T47D (cell line): ENCODE measurements around the gene MYO3B.

ENCODE experiments used
- DNase-seq, 2 experiments: peaks; one replicate each; pipeline versions ENCODE4 v3.0.0 to v3.0.0-alpha.2; 2011 to 2012; ENCODE audit warnings: low read depth in 1 of 2, low spot score in 1 of 2
- JUND ChIP-seq: IDR thresholded peaks from 2 replicates; pipeline ENCODE4 v1.6.1; 2012; ENCODE audit warnings: low read depth
- in situ Hi-C: cut with HindIII; loops from 2 replicates; pipeline ENCODE4 v1.10.0; 2016; ENCODE audit warnings: low sequenced_read_pairs, low pct_unique_long_range_greater_than_20kb

The MYO3B gene

DNA sequence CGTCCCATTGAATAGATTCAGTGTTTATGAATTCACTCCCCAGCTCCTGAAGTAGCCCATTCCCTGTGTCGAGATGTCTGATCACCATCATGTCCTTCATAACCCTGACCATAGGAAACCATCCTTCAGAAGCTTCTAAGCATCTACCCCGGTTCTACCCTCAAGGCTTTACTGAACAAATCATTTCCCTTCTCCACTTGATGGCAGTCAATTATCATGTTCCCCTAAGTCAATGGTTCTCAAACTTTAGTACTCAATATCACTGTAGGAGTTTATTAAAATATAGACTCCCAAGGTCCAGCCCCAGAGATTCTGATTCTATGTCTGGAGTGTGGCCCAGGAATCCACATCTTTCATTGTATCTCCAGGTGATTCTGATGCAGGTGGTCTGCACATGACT is 308.8 kb downstream of the MYO3B start:
- in situ Hi-C loops = no loop called here
- DNase-seq = peak in 1 of 2 experiments; percentile 21
- TF ChIP-seq JUND = no peak

DNA sequence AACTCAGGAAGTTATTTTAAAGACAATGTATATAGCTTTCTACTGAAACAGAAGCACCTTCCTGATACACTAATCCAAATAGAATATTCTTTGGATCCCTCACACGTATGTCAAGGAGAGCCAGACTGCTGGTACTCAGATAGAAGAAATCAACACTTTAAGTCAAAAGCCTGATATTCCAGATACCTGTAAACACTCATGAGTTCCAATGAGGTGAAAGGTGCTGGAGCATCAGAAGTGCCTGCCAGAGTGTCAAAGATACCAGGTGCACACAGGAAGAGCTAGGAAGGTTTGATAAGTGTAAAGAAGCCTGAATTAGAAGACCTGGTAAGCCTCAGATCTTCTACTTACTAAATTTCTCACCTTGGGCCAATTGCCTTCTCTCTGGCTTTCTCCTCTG is 310.9 kb downstream of the MYO3B start:
- DNase-seq = no peak
- in situ Hi-C loops = no loop called here
- no peak for TF ChIP-seq JUND

DNA sequence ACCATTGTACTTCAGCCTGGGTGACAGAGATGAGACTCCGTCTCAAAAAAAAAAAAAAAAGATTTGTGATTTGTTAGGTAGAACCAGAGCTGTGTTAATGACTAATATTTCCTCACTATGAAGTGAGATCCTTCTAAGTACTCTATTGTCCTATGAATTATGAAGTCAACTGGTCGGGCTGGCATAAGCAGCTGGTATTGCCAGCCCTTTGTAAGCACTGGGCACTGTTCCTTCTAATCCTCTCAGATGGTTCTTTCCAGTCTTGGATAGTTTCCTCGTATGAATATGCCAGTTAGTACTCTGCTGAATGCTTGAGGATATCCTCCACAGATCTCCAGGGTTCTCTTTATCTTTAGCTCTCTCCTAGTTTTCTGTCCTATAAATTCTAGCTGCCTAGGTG is 314.1 kb downstream of the MYO3B start:
- in situ Hi-C loops = no loop called here
- no peak for TF ChIP-seq JUND
- DNase-seq = peak in 1 of 2 experiments; percentile 12

DNA sequence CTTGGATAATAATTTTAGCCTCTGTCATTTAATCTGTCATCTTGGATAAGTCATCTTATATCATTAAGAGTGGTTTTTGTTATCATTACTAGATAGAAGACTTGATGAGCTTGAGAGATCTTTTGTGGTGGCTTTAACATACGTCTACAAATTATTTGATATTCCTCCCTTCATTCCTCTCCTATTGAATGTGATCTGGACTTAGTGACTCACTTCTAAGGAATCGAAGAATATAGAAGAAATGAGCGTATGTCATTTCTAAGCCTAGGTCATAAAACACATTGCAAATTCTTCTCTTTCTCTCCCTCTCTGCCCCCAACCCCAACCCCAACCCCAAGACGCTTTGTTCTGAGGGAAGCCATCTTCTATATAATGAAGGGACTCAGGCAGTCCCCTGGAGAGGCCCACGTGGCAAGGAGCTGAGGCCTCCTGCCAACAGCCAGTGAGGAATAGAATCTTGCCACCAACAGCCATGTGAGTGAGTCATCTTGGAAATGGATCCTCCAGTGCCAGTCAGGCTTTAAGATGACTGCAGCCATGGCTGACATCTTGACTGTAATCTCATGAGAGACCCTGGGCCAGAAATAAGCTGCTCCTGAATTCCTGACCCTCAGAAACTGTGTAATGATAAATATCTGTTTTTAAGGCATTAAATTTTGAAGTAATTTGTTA is 315.6 kb downstream of the MYO3B start:
- in situ Hi-C loops = no loop called here
- DNase-seq = no peak

DNA sequence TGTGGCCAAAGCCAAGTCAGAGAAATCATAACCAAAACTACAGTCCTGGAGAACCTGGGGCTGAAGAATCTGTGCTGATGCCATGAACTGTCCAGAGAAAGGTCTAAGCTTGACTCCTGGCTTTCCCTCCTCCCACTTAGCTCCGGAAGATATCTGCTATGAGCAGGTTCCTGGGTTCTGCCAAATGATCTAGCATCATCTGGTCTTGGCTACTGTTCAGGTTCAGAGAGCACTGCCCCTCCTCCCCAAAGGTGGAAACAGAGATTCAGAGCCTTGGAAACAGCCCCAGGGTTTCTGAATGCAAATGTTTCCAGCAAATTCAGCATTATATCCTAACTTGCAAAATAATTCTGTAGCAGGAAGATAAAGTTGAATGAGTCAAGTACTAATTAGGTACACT is 317.9 kb downstream of the MYO3B start:
- TF ChIP-seq JUND = no peak
- in situ Hi-C loops = no loop called here
- DNase-seq = no peak

More for the DNA sequence above, 315.6 kb downstream of the MYO3B start:
- TF ChIP-seq JUND = no peak

DNA sequence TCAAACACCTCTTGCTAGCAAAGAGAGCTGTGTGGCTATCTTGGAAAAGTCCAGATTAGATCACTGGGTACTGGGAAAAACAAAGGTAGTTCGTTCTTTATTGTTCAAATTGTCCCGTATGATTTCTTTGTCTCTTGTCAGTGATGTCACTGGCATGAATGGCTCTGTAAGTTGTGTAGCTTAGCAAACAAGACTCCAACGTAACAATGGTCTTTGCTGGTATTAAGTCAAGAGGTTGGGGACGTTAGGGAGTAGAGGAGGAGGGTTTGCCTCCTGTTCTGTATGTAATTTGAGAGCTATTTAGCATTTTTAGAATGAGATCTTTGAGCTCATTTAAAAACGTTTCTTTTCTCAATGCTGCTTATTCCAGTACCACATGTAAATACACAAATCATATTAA is 320.7 kb downstream of the MYO3B start:
- in situ Hi-C loops = no loop called here
- no peak for DNase-seq
- no peak for TF ChIP-seq JUND

DNA sequence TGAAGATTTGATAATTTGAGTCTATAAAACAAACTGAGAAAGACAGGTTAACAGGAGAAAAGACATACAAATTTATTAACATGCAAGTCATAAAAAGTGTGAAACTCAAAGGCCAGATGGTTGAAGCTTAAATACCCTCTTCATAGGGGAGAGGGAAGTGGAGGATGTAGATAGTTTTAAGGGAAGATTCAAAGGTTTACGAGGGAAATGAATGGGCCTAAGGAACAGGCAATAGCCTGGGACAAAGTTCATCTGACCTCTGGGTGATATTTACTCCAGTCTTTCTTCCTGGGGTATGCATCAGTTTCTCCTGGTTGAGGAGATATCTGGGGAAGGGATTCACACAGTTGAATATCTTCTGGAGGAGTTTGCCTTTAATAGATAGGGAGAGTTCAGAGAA is 322.2 kb downstream of the MYO3B start:
- TF ChIP-seq JUND = no peak
- in situ Hi-C loops = no loop called here
- DNase-seq = no peak

DNA sequence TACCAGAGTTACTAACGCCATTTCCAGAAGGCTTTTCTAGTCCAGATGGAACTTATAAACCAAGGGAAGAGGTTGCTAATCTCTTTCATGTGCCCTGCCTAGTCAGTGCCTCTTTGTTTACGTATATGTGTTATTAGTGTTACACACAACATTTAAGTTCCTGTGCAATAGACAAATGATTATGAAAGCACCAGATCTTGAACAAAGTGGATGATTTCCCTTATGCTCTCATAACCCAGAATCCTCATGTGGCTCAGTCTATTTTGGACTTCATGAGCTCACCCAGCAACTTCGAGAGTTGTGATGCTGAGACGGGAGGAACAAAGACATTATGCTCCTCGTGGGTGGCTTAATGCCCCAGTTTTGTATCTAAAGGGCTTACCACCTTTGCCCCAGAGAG is 322.8 kb downstream of the MYO3B start:
- no peak for DNase-seq
- TF ChIP-seq JUND = no peak
- in situ Hi-C loops = no loop called here

DNA sequence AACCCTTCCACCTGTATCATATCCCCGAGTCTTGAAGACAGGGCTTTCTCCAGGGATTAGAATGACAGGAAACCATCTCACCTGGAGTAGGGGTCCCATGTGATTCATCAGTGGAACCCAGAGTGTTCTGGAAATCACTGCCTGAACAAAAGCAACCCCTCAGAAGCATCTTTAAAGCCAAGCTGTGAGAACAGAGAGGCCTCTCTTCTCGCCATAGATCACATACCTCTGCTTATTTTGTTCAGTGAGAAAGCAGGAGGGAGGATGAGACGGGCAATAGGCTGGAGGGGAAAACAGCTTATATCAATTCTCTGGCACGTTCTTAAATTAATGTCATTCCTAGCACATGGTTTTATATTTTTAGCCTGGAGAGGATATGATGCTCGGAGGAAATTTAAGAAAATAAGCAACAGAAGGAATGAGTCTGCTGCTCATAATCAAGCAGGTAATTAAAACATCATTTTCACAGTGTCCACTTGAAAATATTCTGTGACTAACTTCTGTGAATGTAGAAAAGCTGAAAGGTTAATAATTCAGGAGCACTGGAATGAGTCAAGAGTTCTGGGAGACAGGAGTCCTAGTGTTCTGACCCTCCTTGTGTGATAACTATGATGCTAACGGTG is 323.6 kb downstream of the MYO3B start:
- in situ Hi-C loops = no loop called here
- no peak for TF ChIP-seq JUND
- DNase-seq = no peak

DNA sequence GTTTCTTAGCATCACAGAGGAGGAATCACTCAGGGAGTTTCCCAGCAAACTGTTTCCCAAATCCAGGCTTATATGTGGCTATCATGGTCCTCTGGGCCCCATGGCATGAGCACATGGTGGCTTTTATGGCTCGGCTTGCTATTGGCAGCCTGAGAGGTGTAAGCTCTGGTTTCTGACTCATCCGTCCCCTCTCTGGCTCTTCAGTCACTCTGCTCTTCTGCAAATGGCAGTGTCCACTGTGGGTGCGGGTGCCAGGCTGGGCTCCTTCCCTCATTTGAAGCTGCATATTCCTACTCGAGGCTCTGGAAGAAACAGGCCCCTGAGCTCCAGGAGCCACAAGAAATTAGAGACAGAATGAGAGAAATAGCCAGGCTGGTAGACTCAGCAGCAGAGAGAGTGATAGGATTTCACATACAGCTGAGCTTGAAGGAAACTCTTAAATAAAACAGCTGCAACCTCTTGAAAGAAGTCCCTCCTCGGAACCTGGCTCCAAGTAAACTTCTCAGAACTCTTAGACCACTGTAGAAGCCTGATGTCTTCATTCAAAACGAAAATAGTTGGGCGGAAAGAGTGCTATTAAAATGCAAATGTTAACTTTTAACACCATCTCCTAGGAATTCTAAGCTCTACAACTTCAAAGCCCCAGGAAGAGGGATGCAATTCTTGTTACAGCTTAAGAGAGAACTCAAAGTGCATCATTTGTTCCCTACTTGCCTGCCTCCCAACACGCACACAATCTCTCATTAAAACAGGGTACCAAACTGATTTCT is 324.6 kb downstream of the MYO3B start:
- TF ChIP-seq JUND = no peak
- DNase-seq = no peak
- in situ Hi-C loops = no loop called here

DNA sequence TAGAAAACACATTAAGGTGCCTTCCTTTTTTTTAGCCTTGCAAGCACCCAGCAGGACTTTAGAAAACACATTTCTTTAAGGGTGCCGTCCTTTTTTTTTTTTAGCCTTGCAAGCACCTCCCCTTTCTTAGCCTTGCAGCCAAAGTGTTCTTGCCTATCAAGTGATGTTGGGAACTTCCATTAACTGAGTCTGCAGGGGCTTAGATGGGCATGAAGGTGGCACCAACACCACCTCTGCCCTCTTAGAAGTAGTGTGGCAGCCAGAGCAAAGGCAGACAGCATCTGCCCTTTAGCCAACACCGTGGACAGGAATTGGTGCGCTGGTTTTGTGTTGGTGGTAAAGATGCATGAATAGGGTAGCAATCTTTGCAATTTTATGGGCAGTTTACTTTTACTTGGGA is 325.6 kb downstream of the MYO3B start:
- no peak for DNase-seq
- no peak for TF ChIP-seq JUND
- in situ Hi-C loops = no loop called here

DNA sequence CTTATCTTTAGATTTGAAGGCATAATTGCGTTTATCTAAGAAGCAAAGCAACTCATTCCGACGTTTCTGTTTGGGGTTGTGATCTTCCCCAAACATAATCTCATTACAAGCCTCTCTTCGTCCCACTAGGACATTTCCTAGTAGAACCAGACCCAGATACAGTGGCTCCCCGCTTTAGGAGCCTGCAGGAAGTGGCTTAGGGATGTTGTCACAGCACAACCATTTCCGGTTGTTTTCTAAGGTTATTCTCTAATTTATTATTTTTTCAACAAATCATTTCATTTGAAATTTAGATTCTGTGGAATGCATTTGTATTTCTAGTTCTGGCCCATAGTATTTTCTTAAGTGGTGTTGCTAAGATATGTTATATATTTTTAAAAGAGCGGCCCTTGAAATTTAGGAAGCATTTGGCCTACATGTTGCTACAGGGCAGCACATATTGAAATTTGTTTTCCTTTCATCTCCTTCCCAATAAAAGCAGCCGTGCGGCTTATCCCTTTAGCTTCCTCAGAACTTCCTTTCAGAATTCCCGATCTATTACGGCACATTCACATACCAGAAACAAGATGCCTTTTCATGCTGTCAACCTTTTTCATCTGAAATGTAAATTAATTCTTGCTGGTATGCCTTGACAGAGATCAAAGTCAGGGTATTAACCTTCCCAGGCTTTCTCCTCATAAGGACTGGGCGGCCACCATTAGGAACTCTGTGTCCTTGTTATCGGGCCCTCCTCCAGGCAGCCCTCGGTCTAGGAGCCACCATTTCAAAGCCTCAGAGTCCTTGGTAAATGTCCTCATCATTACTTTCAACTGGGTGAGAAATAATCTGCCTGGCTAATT is 326.2 kb downstream of the MYO3B start:
- DNase-seq = no peak
- no peak for TF ChIP-seq JUND
- in situ Hi-C loops = no loop called here
